Glomerular visceral epithelial cell (primary cell): Measurements from ENCODE around the gene CCDC157.
A peak's percentile ranks its signal among the peaks of the same experiment; 100 is the strongest.

ENCODE experiments used
- DNase-seq: peaks from one replicate; pipeline ENCODE4 v3.0.0-alpha.2; 2016; ENCODE audit errors: extremely low spot score

Gene CCDC157

GRCh38 chr22:30413001-30413400, 56.2 kb downstream of the CCDC157 start:
- no peak for DNase-seq

GRCh38 chr22:30413745-30414524, 57.1 kb downstream of the CCDC157 start:
- no peak for DNase-seq

GRCh38 chr22:30414525-30415047, 57.8 kb downstream of the CCDC157 start:
- no peak for DNase-seq

- no peak for DNase-seq
Measured at GRCh38 chr22:30416403-30416802, 59.6 kb downstream of the CCDC157 start.

GRCh38 chr22:30416837-30417236, 60.0 kb downstream of the CCDC157 start:
- no peak for DNase-seq

- peak; percentile 45 for DNase-seq
Measured at GRCh38 chr22:30420347-30421125, 63.7 kb downstream of the CCDC157 start.

GRCh38 chr22:30421695-30422480, 65.1 kb downstream of the CCDC157 start:
- no peak for DNase-seq

GRCh38 chr22:30422481-30423300, 65.9 kb downstream of the CCDC157 start:
- DNase-seq: peak; percentile 88

- peak; percentile 70 for DNase-seq
Measured at GRCh38 chr22:30423301-30423958, 66.6 kb downstream of the CCDC157 start.

- peak; percentile 99 for DNase-seq
Measured at GRCh38 chr22:30423959-30424533, 67.2 kb downstream of the CCDC157 start.

GRCh38 chr22:30424534-30425326, 67.9 kb downstream of the CCDC157 start:
- peak; percentile 20 for DNase-seq

- no peak for DNase-seq
Measured at GRCh38 chr22:30425327-30425615, 68.5 kb downstream of the CCDC157 start.

- peak; percentile 70 for DNase-seq
Measured at GRCh38 chr22:30425616-30426387, 69.0 kb downstream of the CCDC157 start, which contains the start of gene MTFP1. Gene MTFP1, plus strand, starts transcription at chr22:30425768. Its CDS starts 112 bp downstream, at chr22:30425880.
